ENCODE data around the gene ULK4. TPM values are rescaled to one million over a fixed set of nuclear protein-coding genes. Genes with fewer than 3 reads are reported as not detected.

The ULK4 gene
- polyA plus RNA-seq, 1 experiment: 1.6 TPM

GRCh38 chr3:41265823-41266273 is 696.1 kb downstream of the ULK4 start:
- ChIA-PET CTCF (no interaction called here), POLR2A (no interaction called here)

DNA sequence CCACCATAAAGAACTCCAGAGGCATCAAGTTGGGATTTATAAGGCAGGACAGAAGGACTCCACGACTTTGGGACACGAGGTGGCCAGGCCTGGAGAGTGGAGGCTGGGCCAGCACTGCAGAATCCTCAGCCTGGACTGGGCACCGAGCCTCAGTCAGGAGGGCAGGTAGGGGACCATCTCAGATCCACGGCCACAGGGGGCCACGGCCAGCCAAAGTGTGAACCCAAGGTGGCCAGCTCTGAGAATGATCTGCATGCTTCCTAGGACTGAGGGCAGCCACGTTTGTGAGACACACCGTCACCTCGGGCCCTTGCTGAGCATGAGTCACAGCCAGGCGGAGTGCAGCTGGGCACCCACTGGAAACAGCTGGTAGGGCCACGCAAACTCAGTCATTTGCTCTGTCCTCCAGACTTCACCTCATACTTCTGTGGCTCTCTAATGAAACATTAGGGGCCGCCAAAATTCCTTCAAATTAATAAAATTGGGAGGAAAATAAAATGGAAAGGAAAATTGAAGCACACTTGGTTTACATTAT is 696.8 kb downstream of the ULK4 start:
- POLR2A ChIA-PET: no interaction called here

More at GRCh38 chr3:41265823-41266273, 696.1 kb downstream of the ULK4 start:
- Histone ChIP-seq H3K27me3 (ENCODE audit: control insufficient read depth, insufficient read depth, low read length) (no peaks in the 10 kb centered on the region), H3K36me3 (ENCODE audit: control insufficient read depth, insufficient read depth, low read length) (no peaks in the 10 kb centered on the region), H3K4me3 (ENCODE audit: low read depth, low read length) (no peak overlapping the region)
- no peak for TF ChIP-seq CTCF (IDR thresholded peaks at IDR 0.05; ENCODE audit: insufficient read depth, low read depth, low read length)
- no peak for DNase-seq (ENCODE audit: low read depth)

GRCh38 chr3:41260063-41260450 is 701.8 kb downstream of the ULK4 start:
- ChIA-PET POLR2A (no interaction called here), CTCF (interaction anchor here (0.9 kb wide), 1 partner anchor 141 kb away, joined by 3 read pairs; no protein-coding TSS in a partner anchor)
- no peaks in the 10 kb centered on the region for H3K36me3 ChIP-seq (ENCODE audit: control insufficient read depth, insufficient read depth, low read length)
- no peak for DNase-seq (ENCODE audit: low read depth)
- H3K27me3 ChIP-seq (ENCODE audit: control insufficient read depth, insufficient read depth, low read length): no peaks in the 10 kb centered on the region
- no peak overlapping the region for H3K4me3 ChIP-seq (ENCODE audit: low read depth, low read length)
- TF ChIP-seq CTCF (IDR thresholded peaks at IDR 0.05; ENCODE audit: insufficient read depth, low read depth, low read length): no peak

More for the DNA sequence above, 696.8 kb downstream of the ULK4 start:
- no peak overlapping the region for H3K4me3 ChIP-seq (ENCODE audit: low read depth, low read length)
- DNase-seq (ENCODE audit: low read depth): no peak
- CTCF ChIA-PET: no interaction called here
- H3K27me3 ChIP-seq (ENCODE audit: control insufficient read depth, insufficient read depth, low read length): no peaks in the 10 kb centered on the region
- no peak for TF ChIP-seq CTCF (IDR thresholded peaks at IDR 0.05; ENCODE audit: insufficient read depth, low read depth, low read length)
- no peaks in the 10 kb centered on the region for H3K36me3 ChIP-seq (ENCODE audit: control insufficient read depth, insufficient read depth, low read length)

DNA sequence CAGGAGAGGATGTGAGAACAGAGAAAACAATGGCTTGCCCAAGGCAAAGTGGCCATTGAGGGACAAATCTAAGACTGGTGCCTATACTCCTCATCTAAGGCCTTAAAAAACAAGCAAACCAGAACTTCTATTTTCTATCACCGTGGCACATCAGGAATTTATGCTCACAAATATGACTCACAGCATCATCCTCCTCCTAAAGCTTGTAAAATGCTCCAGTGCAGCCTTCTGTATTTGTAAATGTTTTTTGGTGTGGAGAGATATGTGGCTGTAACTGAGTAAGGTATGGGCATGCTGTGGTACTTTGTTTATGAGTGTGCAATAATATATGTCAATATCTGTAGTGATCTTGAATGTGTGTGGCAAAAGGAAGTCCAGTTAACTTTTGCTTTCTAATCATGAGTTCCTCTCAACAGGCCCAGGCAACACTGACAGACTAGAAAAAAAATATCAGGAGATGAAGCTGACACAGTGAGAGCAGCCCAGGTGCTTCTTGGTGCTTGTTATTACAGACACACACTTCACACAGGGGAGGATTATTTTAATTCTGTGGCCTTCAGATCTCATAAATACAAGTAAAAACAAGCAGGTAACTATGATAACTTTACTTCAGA is 702.3 kb downstream of the ULK4 start:
- ChIA-PET POLR2A (interaction anchor here (0.6 kb wide), 1 partner anchor 57 kb away, joined by 7 read pairs; no protein-coding TSS in a partner anchor), CTCF (interaction anchor here (0.9 kb wide), 1 partner anchor 140 kb away, joined by 3 read pairs; no protein-coding TSS in a partner anchor)
- TF ChIP-seq CTCF (IDR thresholded peaks at IDR 0.05; ENCODE audit: insufficient read depth, low read depth, low read length): no peak
- H3K36me3 ChIP-seq (ENCODE audit: control insufficient read depth, insufficient read depth, low read length): no peaks in the 10 kb centered on the region
- no peaks in the 10 kb centered on the region for H3K27me3 ChIP-seq (ENCODE audit: control insufficient read depth, insufficient read depth, low read length)
- DNase-seq (ENCODE audit: low read depth): peak; percentile 47
- no peak overlapping the region for H3K4me3 ChIP-seq (ENCODE audit: low read depth, low read length)

DNA sequence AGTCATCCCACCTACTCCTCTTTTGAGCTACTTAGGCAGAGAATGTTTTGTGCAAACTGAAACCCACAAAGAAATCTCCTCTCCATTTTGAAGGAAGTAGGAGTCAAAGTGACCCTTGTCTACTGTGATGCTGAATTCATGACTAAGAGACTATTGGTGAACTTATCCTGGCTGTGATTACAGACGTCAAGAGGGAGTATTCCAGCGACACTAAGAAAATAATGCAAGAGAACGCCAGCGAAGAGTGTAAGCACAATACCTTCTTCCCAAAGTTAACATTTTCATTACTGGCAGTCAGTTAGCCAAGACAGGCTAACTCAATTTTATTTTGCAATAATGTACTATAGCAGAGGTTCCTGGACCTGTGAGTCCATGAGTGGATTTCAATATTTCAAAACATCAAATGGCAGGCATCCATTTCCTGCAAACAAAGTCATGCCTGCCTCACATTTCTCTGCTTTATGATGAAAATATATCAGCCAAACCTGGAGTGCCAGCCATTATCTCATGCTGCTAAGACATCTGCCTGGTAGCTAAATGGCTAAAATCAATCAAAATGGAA is 703.6 kb downstream of the ULK4 start:
- TF ChIP-seq CTCF (IDR thresholded peaks at IDR 0.05; ENCODE audit: insufficient read depth, low read depth, low read length): no peak
- no peaks in the 10 kb centered on the region for H3K36me3 ChIP-seq (ENCODE audit: control insufficient read depth, insufficient read depth, low read length)
- POLR2A ChIA-PET: no interaction called here
- no peak for DNase-seq (ENCODE audit: low read depth)
- no peak overlapping the region for H3K4me3 ChIP-seq (ENCODE audit: low read depth, low read length)
- H3K27me3 ChIP-seq (ENCODE audit: control insufficient read depth, insufficient read depth, low read length): no peaks in the 10 kb centered on the region
- CTCF ChIA-PET: no interaction called here

All from BJ (cell line).